Jurkat, Clone E6-1 (cell line): ENCODE data around the gene LAMTOR3.

Experiments
- DNase-seq: peaks from one replicate; pipeline ENCODE4 v3.0.0-alpha.2; 2011; ENCODE audit warnings: low read depth, low spot score
- H3K4me3 ChIP-seq: 2 replicates; pipeline ENCODE4 v1.5.1; 2011; ENCODE audit warnings: mild to moderate bottlenecking, low read length, control low read depth, moderate library complexity

The LAMTOR3 gene

DNA sequence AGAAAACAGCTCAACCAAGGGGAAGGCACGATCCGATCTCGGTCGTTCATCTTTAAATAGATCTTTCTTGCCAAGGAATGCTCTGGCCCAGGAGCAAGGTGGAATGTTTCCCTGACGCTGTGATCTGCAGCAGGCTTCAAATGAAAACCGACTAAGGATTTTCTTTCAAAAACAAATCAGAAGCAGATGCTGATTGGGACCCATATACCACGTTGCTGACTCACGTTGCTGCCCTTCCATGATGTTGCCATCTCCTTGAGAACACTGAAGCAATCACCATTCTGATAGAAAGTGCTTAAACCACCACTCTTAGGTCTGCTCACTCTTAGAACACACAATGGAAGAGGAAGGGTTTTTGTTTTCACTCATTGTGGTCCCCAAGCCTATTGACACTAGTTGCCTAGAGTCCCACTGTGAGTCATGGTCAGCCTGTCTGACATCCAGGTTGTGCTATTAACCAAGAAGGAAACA is 26.1 kb downstream of the LAMTOR3 start:
- no peak for DNase-seq
- H3K4me3 ChIP-seq = no peak overlapping the region

DNA sequence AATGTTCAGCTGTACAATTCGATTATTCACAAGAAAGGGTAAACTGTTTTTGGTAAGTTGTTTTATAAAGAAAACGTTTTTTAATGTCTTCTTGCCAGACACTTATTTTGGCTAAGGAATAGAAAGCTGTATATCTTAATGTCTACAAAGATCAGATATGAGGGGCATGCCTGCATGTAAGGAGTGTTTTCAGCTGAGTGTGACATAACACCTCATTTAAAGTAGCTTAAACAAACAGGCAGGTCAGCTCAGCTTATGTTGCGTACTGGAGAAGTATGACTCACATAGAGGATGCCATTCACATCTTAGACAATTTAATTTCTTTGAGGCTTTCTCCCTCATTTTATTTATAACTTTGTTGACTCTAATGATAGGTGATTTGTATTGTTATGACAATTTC is 30.4 kb downstream of the LAMTOR3 start:
- no peak overlapping the region for H3K4me3 ChIP-seq
- no peak for DNase-seq

DNA sequence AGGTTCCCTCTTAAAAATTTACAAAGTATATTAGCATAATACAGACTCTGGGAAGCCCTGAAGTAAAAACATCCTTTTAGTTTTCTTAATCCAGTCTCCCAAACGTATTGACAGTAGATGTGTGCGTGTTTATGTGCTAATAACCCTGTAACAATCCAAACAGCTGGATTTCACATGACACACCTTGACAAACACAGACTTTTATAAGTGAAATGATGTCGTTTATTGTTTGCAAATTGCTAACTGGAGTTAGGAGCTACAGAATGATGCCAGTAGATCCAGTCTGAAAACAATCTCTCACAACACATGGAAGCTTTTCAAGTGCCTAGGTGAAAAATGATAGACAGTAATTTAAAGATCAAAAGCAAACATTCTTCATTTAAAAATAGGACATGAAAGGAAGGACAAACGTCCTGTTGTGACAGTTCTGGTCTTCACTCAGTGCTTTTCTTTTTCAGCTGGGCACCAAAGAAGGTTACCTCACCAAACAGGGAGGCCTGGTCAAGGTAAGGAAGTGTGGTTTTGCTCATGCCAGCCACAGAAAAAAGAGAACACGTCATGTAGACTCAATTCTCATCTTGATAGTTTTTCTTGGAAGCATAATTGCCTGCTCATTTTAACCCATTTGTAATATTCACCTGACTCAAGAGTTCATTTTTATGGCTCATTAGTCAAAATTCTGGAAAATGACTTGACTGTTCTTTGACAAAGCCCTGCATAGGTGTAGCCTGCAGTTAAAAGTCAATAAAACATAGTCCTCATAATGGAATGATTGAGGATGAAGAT is 32.9 kb downstream of the LAMTOR3 start:
- H3K4me3 ChIP-seq = no peak overlapping the region
- DNase-seq = no peak

DNA sequence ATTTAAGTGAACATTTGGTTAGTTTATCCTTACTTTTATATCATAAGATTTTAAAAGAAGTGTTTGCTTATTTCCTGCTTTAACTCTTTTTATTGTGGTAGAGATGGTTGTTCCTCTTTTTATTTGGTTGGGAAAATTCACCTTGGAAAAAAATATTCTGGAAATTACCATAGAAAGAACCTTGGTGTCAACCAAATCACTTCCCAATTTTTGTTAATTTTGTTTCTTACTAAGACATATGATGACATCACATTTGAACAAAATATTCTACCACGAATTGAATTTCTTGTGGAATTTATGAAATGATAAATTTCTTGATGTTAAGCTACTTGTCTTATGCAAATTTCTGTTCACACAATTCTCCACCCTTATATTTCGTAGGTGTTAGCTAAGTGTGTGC is 33.7 kb downstream of the LAMTOR3 start:
- no peak for DNase-seq
- H3K4me3 ChIP-seq = no peak overlapping the region

DNA sequence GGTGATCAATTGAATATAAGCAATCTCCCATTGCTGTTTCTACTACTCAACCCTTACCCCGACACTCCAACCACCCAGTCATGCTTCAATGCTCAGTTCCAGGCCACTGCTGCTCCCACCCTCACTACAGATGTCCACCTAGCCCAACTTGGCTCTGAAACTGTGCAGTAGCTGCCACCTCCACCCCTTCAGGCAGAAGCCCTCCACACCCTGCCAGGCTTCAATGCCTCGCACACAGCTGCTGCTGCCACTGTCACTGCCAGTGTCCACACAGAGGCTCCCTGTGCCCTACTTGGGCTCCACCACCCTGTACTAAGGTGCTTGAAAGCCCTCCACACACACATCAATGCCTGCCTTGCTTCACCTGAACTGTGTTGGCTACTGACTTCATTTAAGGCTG is 34.6 kb downstream of the LAMTOR3 start:
- no peak for DNase-seq
- no peak overlapping the region for H3K4me3 ChIP-seq

DNA sequence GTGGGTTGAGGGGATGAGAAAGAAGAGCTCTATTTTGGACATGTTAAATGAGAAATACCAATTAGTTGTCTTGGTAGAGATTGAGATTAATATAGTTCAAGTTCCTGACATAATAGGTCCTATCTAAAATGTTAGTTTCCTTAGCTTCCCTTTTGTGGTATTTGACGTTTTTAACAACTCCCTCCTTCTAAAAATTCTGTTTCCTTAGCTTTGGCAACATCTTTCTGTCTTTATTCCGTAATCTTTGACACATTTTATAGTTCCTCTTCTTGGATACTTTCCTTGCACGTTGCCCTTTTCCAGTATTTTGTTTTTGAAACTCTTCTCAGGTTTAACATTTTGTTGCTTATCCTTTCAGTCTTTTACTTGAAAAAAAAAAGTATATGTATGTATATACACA is 36.9 kb downstream of the LAMTOR3 start:
- H3K4me3 ChIP-seq = no peak overlapping the region
- DNase-seq = no peak

DNA sequence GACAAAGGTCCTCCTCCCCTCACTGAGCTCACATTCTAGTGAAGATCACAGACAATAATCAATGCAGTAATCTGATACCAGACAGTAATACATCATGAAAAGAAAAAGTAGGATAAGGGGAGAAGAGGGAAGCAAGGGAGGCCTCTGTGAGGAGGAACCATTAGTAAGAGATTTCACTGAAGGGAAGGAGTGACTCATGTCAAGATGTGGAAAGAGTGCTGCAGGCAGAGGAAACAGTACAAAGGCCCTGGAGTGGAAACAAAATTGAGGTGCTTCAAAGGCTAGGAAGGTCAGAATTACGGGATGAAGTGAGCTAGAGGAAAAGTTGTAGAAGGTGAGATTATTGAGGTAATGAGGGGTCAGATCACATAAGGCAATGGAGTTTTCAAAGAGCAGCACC is 38.1 kb downstream of the LAMTOR3 start:
- H3K4me3 ChIP-seq = no peak overlapping the region
- no peak for DNase-seq

DNA sequence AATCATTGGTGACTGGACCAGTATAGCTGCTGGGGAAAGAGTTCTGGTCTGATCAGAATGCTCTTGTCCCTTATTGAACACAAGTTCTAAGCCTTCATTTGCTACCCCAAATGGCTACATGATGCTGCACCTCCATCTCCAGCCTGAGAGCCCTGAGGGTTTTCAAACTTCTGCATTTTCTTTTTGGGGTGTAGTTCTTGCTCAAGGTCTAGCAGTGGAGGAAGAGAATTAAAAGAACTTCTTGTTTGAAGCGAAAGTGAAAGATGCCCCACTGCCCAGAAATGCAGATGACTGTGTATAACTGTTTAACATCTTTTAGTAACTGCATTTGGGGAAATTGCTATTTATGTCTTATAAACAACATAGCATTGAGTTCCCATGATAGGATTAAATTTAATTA is 38.5 kb downstream of the LAMTOR3 start:
- no peak overlapping the region for H3K4me3 ChIP-seq
- DNase-seq = no peak

DNA sequence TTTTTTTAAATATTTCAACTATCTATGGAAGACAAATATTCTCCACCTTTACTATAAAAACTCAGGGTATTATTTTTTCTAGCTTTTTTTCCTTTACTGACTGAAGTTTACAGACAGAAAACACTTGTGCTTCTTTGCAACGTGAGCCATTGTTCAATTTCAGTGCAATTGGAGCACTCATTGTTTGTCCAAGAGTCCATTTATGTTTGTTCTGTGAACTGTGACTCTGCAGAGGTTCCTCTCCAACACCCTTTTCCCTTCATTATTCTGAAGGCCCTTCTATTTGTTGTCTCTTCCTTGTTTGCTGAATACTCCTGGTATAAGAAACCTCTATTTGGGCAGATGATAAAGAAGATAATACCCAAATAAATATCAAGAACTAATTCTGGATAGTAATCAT is 40.2 kb downstream of the LAMTOR3 start:
- no peak overlapping the region for H3K4me3 ChIP-seq
- DNase-seq = no peak

DNA sequence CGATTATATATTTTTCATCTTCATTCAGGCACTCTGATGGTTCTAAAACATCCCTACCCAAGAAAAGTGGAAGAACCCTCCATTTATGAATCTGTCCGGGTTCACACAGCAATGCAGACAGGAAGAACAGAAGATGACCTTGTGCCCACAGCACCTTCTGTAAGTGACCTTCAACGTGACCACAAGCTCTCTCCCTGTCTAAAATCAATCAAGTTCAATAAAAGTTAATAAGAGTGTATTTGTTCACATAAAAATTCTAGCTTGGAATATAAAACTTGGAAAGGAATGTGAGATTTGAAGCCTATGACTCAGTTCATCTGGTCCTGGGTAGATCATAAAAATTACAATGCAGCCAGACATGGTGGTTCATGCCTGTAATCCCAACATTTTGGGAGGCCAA is 41.0 kb downstream of the LAMTOR3 start:
- no peak overlapping the region for H3K4me3 ChIP-seq
- no peak for DNase-seq

DNA sequence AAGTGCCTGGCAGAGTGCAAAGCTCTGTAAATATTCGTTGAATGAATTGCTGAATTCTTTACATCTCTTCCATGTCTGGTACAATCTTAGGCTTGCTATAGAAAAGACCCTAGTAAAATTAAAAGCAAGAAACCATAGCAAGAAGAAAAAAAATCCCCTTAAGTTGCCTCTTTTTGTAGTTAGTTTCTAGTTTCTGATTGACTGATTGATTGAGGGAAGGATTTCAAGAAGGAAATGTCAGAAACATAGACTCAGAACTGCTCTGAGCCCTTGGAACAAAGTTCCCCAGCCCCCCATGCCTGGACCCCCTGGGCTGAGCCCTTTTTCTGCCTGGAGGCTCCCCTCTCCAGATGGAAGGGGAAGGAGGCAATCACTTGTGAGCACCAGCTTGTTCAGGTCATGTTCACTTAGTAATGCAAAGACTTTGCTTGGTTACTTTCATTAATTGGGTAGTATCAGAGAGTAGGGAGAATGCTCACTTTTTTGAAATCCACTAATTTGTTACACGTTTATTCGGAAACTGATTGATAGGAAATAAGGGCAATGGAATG is 42.0 kb downstream of the LAMTOR3 start:
- DNase-seq = no peak
- no peak overlapping the region for H3K4me3 ChIP-seq

DNA sequence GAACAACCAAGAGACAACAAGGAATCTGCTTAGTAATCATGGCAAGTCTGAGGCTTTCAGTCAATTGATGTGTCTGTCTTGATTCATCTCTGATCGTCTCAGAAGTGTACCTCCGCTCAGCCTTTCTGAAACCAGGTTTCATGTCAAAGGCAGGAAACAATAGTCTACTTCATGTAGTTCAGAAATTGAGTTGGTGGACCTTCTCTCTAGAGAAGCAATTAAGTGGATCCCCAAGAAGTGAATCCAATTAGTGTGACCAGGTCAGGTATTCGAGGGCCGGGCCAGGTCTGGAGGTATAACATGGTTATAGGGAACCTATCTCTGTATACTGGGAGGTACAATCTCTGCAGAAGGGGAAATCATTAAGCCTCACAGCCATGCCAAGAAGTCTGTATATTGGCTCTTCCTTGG is 45.6 kb downstream of the LAMTOR3 start:
- H3K4me3 ChIP-seq = no peak overlapping the region
- no peak for DNase-seq

DNA sequence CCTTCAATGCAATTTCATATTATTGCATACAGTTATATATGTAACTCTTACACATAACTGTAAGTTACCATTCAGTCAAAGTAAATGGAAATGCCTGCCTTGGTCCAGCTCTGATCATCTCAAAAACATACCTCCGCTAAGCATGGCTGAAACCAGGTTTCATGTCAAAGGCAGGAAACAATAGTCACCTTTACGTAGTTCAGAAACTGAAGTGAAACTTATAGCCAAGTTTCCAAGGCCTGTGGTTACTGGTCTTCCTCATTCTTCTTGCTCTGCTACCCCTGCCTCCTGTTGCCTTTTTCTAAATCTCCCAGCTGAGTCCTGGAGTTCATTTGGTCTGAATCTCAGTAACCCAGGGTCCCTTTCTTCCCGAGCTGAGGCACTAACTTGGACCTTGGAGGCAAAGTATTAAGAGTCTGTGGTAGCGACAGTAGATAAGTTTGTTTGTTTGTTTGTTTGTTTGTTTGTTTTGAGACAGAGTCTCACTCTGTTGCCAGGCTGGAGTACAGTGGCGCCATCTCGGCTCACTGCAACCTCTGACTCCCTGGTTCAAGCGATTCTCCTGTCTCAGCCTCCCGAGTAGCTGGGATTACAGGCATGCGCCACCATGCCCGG is 46.8 kb downstream of the LAMTOR3 start:
- H3K4me3 ChIP-seq = no peak overlapping the region
- DNase-seq = no peak

DNA sequence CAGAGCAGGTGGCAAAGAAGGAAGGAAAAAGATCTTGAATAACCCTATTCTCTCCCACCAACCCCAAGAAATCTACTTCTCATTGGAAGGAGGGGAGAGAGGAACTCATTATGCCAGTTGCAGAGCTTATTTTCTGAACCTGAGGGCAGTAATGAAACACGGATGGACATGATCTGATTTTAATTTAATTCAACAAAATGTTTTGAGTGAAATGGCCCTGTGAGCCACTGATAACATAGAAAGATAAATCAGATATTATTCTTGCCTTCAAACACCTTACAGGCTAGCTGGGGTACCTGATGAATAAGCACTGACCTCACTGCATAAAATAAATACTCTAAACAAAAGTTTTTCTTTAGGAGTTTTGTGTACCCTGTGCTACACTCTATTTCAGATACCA is 47.3 kb downstream of the LAMTOR3 start:
- no peak for DNase-seq
- no peak overlapping the region for H3K4me3 ChIP-seq

DNA sequence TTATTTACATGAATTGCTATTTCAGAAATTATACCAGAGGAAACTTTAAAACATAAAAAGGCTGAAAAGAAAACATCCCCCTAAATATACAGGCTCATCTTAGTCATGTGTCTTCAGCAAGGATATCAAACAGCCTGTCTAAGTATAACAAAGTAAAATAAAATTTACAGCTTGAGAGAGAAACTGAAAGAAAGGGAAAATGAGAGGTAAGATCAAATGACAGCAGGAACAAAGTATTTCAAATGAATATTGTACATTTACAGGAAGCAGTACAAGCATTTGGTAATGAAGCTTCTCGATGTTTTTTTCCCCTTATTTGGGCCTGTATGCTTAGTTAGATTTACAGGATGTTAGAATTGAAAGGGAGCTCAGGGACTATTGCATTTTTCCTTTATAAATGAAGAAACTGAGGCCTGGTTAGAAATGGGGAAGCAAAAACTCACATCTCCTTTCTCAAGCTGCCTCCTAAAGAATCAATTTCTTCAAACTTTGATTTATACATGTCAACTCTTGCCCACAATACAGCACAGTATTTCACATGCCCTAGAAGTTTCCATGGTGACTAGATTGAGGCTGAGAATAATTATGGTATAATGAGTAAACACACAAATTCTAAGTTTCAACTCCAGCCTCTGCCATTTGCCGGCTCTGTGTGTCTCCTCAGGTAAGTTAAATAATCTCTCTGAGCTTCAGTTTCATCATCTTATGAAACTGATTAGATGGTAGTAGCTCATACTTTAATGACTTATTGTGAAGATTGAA is 48.3 kb downstream of the LAMTOR3 start:
- H3K4me3 ChIP-seq = no peak overlapping the region
- DNase-seq = no peak

DNA sequence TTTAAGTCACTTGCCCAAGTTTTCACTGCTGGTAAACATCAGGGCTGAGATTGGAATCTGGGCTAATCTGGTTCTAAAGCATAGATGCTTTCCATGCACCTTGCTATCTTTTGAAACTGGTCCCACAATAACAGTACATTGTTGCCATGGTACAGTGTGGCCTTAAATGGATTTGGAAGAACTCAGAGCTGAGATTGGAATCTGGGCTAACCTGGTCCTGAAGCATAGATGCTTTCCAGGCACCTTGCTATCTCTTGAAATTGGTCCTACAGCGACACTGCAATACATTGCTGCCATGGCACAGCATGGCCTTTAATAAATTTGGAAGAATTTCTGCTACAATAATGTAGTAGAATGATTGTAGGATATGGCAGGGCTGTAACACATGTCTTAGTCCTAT is 49.0 kb downstream of the LAMTOR3 start:
- no peak for DNase-seq
- H3K4me3 ChIP-seq = no peak overlapping the region

DNA sequence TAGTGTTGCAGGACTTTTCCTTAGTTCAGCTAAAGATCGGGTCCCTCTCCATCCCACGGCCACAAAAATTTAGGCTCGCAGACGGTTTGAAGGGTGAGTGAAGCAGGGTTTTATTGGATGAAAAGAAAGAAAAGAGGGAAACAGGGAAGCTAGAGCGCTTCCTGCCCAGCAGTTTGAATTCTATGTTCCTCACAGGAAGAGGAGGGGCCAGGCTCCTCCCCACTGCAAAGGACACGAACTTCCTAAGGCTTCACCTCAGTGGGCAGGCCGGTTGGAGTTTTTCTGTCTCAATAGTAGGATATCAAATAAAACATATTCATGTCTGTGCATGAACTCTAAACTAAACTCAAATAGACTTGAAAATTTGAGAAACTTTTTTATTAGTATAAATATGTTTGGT is 50.2 kb downstream of the LAMTOR3 start:
- no peak for DNase-seq
- no peak overlapping the region for H3K4me3 ChIP-seq

DNA sequence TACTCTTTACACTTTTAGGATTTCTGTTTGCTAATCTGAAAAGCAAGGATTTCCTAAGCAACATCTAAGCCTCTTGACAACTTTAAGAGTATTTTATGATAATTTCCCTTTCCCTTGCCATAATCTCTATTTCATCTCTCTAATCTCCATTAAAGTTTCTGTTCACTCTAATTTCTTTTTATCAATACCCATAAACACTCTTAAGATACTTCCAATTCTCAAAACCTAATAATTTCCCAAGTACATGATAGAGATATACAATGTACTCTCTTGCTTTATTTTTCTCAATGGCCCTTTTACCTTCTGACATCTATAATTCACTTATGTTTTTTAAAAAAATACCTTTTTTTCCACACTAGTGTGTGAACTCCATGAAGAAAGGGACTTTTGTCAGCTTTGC is 50.8 kb downstream of the LAMTOR3 start:
- H3K4me3 ChIP-seq = no peak overlapping the region
- no peak for DNase-seq

DNA sequence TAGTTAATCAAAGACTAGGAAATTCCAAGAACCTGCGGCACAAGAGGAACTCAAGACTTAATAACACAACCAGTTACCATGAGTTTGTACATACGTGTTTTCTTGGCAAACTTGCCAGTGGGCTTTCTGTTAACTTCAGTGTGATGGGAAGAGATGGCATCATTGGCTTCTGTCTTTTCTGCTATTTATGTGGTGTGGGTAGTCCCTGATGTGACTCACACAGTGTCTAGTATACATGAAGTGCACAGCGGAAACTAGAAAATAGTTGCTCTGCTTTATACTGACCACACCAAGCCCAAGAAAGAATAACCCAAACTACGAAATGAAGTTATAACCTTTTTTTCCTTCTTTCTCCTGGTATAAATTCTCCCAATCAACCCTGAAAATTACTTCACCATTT is 53.1 kb downstream of the LAMTOR3 start:
- H3K4me3 ChIP-seq = no peak overlapping the region
- DNase-seq = no peak

DNA sequence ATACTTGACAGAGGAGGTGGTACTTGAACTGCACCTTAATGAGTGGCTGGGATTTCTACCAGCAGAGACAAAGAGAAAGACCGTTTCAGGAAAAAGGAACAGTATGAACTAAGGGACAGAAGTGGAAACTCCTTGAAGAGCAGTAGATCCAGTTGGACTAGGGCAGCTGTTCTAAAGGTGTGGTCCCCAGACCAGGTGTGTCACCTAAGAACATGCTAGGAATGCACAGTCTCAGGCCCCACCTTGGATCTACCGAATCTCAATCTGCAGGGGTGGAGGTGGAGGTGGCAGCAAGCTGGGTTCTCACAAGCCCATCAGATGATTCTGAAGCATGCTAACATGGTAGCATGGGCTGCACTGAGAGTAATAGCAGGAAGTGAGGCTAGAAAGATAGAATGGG is 55.3 kb downstream of the LAMTOR3 start:
- H3K4me3 ChIP-seq = no peak overlapping the region
- DNase-seq = no peak
